ENCODE measurements around the gene MARK2.

MARK2 gene

GRCh38 chr11:63914896-63915691, 76.2 kb downstream of the MARK2 start:
- TF ChIP-seq POLR2AphosphoS5 (IDR thresholded peaks at IDR 0.05; ENCODE audit: low read depth, low read length), result no peak

GRCh38 chr11:63915961-63916836, 77.3 kb downstream of the MARK2 start:
- TF ChIP-seq FOXP2 (optimal IDR thresholded peaks at IDR 0.05; ENCODE audit: borderline replicate concordance, extremely low read depth, extremely low read length, insufficient read depth), result no peak
- no peak for TF ChIP-seq SIN3A (IDR thresholded peaks at IDR 0.05; ENCODE audit: borderline replicate concordance, insufficient read depth, low read length)
- TF ChIP-seq POLR2AphosphoS5 (IDR thresholded peaks at IDR 0.05; ENCODE audit: low read depth, low read length), result no peak
- no peak for TF ChIP-seq REST (IDR thresholded peaks at IDR 0.05; ENCODE audit: insufficient read depth in 1 of 2, low read depth in 2 of 2, low read length in 2 of 2)
- TF ChIP-seq TAF1 (IDR thresholded peaks at IDR 0.05; ENCODE audit: borderline replicate concordance, insufficient read depth, low read length), result no peak

- peak; percentile 83 for TF ChIP-seq FOXP2 (optimal IDR thresholded peaks at IDR 0.05; ENCODE audit: borderline replicate concordance, extremely low read depth, extremely low read length, insufficient read depth)
- TF ChIP-seq POLR2AphosphoS5 (IDR thresholded peaks at IDR 0.05; ENCODE audit: low read depth, low read length), result peak; percentile 75
- no peak for TF ChIP-seq REST (IDR thresholded peaks at IDR 0.05; ENCODE audit: insufficient read depth in 1 of 2, low read depth in 2 of 2, low read length in 2 of 2)
- TF ChIP-seq SIN3A (IDR thresholded peaks at IDR 0.05; ENCODE audit: borderline replicate concordance, insufficient read depth, low read length), result peak; percentile 58; the same call in 1 of the 2 replicates
- TF ChIP-seq TAF1 (IDR thresholded peaks at IDR 0.05; ENCODE audit: borderline replicate concordance, insufficient read depth, low read length), result peak; percentile 87
These were observed 78.2 kb downstream of the MARK2 start, which contains the start of gene RCOR2 for GRCh38 chr11:63916837-63917691. Gene RCOR2, minus strand, starts transcription at chr11:63917164. Its CDS starts 708 bp downstream, at chr11:63916456.

GRCh38 chr11:63917692-63918506, 79.0 kb downstream of the MARK2 start:
- TF ChIP-seq FOXP2 (optimal IDR thresholded peaks at IDR 0.05; ENCODE audit: borderline replicate concordance, extremely low read depth, extremely low read length, insufficient read depth) (peak; percentile 30), POLR2AphosphoS5 (IDR thresholded peaks at IDR 0.05; ENCODE audit: low read depth, low read length) (no peak), SIN3A (IDR thresholded peaks at IDR 0.05; ENCODE audit: borderline replicate concordance, insufficient read depth, low read length) (no peak), REST (IDR thresholded peaks at IDR 0.05; ENCODE audit: insufficient read depth in 1 of 2, low read depth in 2 of 2, low read length in 2 of 2) (no peak), TAF1 (IDR thresholded peaks at IDR 0.05; ENCODE audit: borderline replicate concordance, insufficient read depth, low read length) (no peak)
